ENCODE data around the gene MTA3. TPM values are rescaled to one million over a fixed set of nuclear protein-coding genes. Genes with fewer than 3 reads are reported as not detected.

Gene MTA3
- total and polyA plus RNA-seq, 2 experiments from 2014 or later: 52.2 to 52.9 TPM

GRCh38 chr2:42698940-42699339, 130.5 kb downstream of the MTA3 start:
- Histone ChIP-seq H3K36me3 (no peaks in the 10 kb centered on the region), H3K4me1 (ENCODE audit: low read depth) (no peaks in the 10 kb centered on the region), H3K4me3 (no peak overlapping the region), H3K9me3 (ENCODE audit: low read depth) (no peaks in the 10 kb centered on the region), H3K27me3 (no peaks in the 10 kb centered on the region), H3K27ac (peak overlapping the region; percentile 8)
- no peak for TF ChIP-seq CTCF (IDR thresholded peaks at IDR 0.05; ENCODE audit: low read depth, low read length)
- DNase-seq (ENCODE audit: low read depth in 1 of 2, low spot score in 1 of 2): no peak

GRCh38 chr2:42706836-42707235, 138.4 kb downstream of the MTA3 start:
- Histone ChIP-seq H3K27ac (no peak overlapping the region), H3K27me3 (no peaks in the 10 kb centered on the region), H3K36me3 (peaks cover 16% of the 10 kb centered on the region), H3K4me1 (ENCODE audit: low read depth) (no peaks in the 10 kb centered on the region), H3K4me3 (no peak overlapping the region), H3K9me3 (ENCODE audit: low read depth) (no peaks in the 10 kb centered on the region)
- no peak for TF ChIP-seq CTCF (IDR thresholded peaks at IDR 0.05; ENCODE audit: low read depth, low read length)
- peak in 1 of 2 donors; percentile 23 for DNase-seq (ENCODE audit: low read depth in 1 of 2, low spot score in 1 of 2)

- no peak for TF ChIP-seq CTCF (IDR thresholded peaks at IDR 0.05; ENCODE audit: low read depth, low read length)
- H3K27me3 ChIP-seq: no peaks in the 10 kb centered on the region
- H3K36me3 ChIP-seq: peaks cover 16% of the 10 kb centered on the region
- no peaks in the 10 kb centered on the region for H3K4me1 ChIP-seq (ENCODE audit: low read depth)
- no peaks in the 10 kb centered on the region for H3K9me3 ChIP-seq (ENCODE audit: low read depth)
- H3K27ac ChIP-seq: no peak overlapping the region
- no peak overlapping the region for H3K4me3 ChIP-seq
- no peak for DNase-seq (ENCODE audit: low read depth in 1 of 2, low spot score in 1 of 2)
These were observed 139.7 kb downstream of the MTA3 start for GRCh38 chr2:42708179-42708578.

- Histone ChIP-seq H3K9me3 (ENCODE audit: low read depth) (no peaks in the 10 kb centered on the region), H3K36me3 (peaks cover 16% of the 10 kb centered on the region), H3K4me1 (ENCODE audit: low read depth) (no peaks in the 10 kb centered on the region), H3K27ac (peak overlapping the region; percentile 15), H3K27me3 (no peaks in the 10 kb centered on the region), H3K4me3 (no peak overlapping the region)
- DNase-seq (ENCODE audit: low read depth in 1 of 2, low spot score in 1 of 2): no peak
- no peak for TF ChIP-seq CTCF (IDR thresholded peaks at IDR 0.05; ENCODE audit: low read depth, low read length)
These were observed 143.5 kb downstream of the MTA3 start for GRCh38 chr2:42711896-42712295.

GRCh38 chr2:42712934-42713333, 144.5 kb downstream of the MTA3 start:
- Histone ChIP-seq H3K4me1 (ENCODE audit: low read depth) (no peaks in the 10 kb centered on the region), H3K36me3 (peaks cover 16% of the 10 kb centered on the region), H3K4me3 (no peak overlapping the region), H3K27me3 (no peaks in the 10 kb centered on the region), H3K27ac (no peak overlapping the region), H3K9me3 (ENCODE audit: low read depth) (no peaks in the 10 kb centered on the region)
- peak in 1 of 2 donors; percentile 36 for DNase-seq (ENCODE audit: low read depth in 1 of 2, low spot score in 1 of 2)
- no peak for TF ChIP-seq CTCF (IDR thresholded peaks at IDR 0.05; ENCODE audit: low read depth, low read length)

- no peak overlapping the region for H3K27ac ChIP-seq
- H3K9me3 ChIP-seq (ENCODE audit: low read depth): no peaks in the 10 kb centered on the region
- H3K27me3 ChIP-seq: no peaks in the 10 kb centered on the region
- peaks cover 12% of the 10 kb centered on the region for H3K36me3 ChIP-seq
- TF ChIP-seq CTCF (IDR thresholded peaks at IDR 0.05; ENCODE audit: low read depth, low read length): no peak
- H3K4me1 ChIP-seq (ENCODE audit: low read depth): no peaks in the 10 kb centered on the region
- DNase-seq (ENCODE audit: low read depth in 1 of 2, low spot score in 1 of 2): no peak
- no peak overlapping the region for H3K4me3 ChIP-seq
These were observed 145.5 kb downstream of the MTA3 start for GRCh38 chr2:42713920-42714319.
